CD4-positive, alpha-beta T cell treated with Interleukin-2 at 100 ng/mL for 4 hours (primary cell): ENCODE data around the gene RIC1.
"Not testable (repeated sequence)": the region's sequence is repeated elsewhere in the genome, so short reads cannot be mapped to it uniquely, and the experiment has no call there.

Source experiments
- DNase-seq: peaks from one replicate; pipeline ENCODE4 v3.0.0-alpha.2; 2020; ENCODE audit warnings: low spot score

The RIC1 gene

GRCh38 chr9:5628530-5629311 lies at the start of gene RIC1:
Gene RIC1 (plus strand): TSS chr9:5629107. CDS start chr9:5629310, 203 bp downstream.
- peak; percentile 89 for DNase-seq

GRCh38 chr9:5579881-5580280 lies 49.0 kb upstream of the RIC1 start:
- DNase-seq = no peak

- no peak for DNase-seq
These were observed 48.3 kb upstream of the RIC1 start for GRCh38 chr9:5580650-5581049.

- not testable (repeated sequence) for DNase-seq
These were observed 47.2 kb upstream of the RIC1 start for GRCh38 chr9:5581706-5582105.

- peak; percentile 40 for DNase-seq
These were observed 46.1 kb upstream of the RIC1 start for GRCh38 chr9:5582835-5583195.

- peak; percentile 35 for DNase-seq
These were observed 42.5 kb upstream of the RIC1 start for GRCh38 chr9:5586391-5586802.

- DNase-seq = peak; percentile 42
These were observed 41.9 kb upstream of the RIC1 start for GRCh38 chr9:5587024-5587423.

- no peak for DNase-seq
These were observed 36.7 kb upstream of the RIC1 start for GRCh38 chr9:5592231-5592630.

- no peak for DNase-seq
These were observed 36.0 kb upstream of the RIC1 start for GRCh38 chr9:5592904-5593303.

GRCh38 chr9:5593904-5594303 lies 35.0 kb upstream of the RIC1 start:
- DNase-seq = no peak

GRCh38 chr9:5596173-5596572 lies 32.7 kb upstream of the RIC1 start:
- DNase-seq = no peak

GRCh38 chr9:5608298-5609225 lies 20.3 kb upstream of the RIC1 start:
- DNase-seq = no peak

GRCh38 chr9:5609226-5609596 lies 19.7 kb upstream of the RIC1 start:
- no peak for DNase-seq

- DNase-seq = no peak
These were observed 18.4 kb upstream of the RIC1 start for GRCh38 chr9:5610491-5610890.

- DNase-seq = no peak
These were observed 17.4 kb upstream of the RIC1 start for GRCh38 chr9:5611321-5612184.

- no peak for DNase-seq
These were observed 16.7 kb upstream of the RIC1 start for GRCh38 chr9:5612185-5612530.

GRCh38 chr9:5614192-5614591 lies 14.7 kb upstream of the RIC1 start:
- no peak for DNase-seq

GRCh38 chr9:5614985-5615384 lies 13.9 kb upstream of the RIC1 start:
- DNase-seq = no peak

GRCh38 chr9:5617749-5618148 lies 11.2 kb upstream of the RIC1 start:
- DNase-seq = no peak

- DNase-seq = no peak
These were observed 8.4 kb upstream of the RIC1 start for GRCh38 chr9:5620494-5620893.

- DNase-seq = no peak
These were observed 7.6 kb upstream of the RIC1 start for GRCh38 chr9:5621327-5621726.

GRCh38 chr9:5622016-5622415 lies 6.9 kb upstream of the RIC1 start:
- no peak for DNase-seq
